H9 (cell line): Measurements from ENCODE around the gene HNF4A. TPM values are rescaled to one million over a fixed set of nuclear protein-coding genes. Genes with fewer than 3 reads are reported as not detected.

Source experiments
- DNase-seq: peaks from one replicate; pipeline ENCODE4 v3.0.0-alpha.2; 2017
- H2AFZ ChIP-seq: one replicate; pipeline ENCODE4 v1.6.1; 2013; ENCODE audit warnings: mild to moderate bottlenecking, low read length, control low read depth, moderate library complexity
- H2AK5ac ChIP-seq: 2 replicates; pipeline ENCODE4 v1.6.1; 2013; ENCODE audit warnings: low read length, control low read depth, mixed read lengths; ENCODE audit not compliant: insufficient read length
- H2BK120ac ChIP-seq: one replicate; pipeline ENCODE4 v1.6.1; 2013; ENCODE audit warnings: low read depth, mild to moderate bottlenecking, low read length, control low read depth, inconsistent platforms; ENCODE audit not compliant: poor library complexity, severe bottlenecking
- H2BK12ac ChIP-seq: 2 replicates; pipeline ENCODE4 v1.6.1; 2013; ENCODE audit warnings: low read length, control low read depth, mixed read lengths, low read depth; ENCODE audit not compliant: insufficient read length
- H2BK15ac ChIP-seq: 2 replicates; pipeline ENCODE4 v1.6.1; 2013; ENCODE audit warnings: low read depth, low read length, control low read depth
- H2BK20ac ChIP-seq: one replicate; pipeline ENCODE4 v1.6.1; 2013; ENCODE audit warnings: low read depth, mild to moderate bottlenecking, low read length, control low read depth, inconsistent platforms; ENCODE audit not compliant: poor library complexity, severe bottlenecking
- H2BK5ac ChIP-seq: 2 replicates; pipeline ENCODE4 v1.6.1; 2013; ENCODE audit warnings: low read length, control low read depth, mixed read lengths; ENCODE audit not compliant: insufficient read length
- H3K14ac ChIP-seq: 2 replicates; pipeline ENCODE4 v1.6.1; 2013; ENCODE audit warnings: low read length, control low read depth; ENCODE audit not compliant: insufficient read depth
- H3K18ac ChIP-seq: 2 replicates; pipeline ENCODE4 v1.6.1; 2013; ENCODE audit warnings: low read depth, mild to moderate bottlenecking, mixed read lengths, low read length, control low read depth; ENCODE audit not compliant: insufficient read length
- H3K23ac ChIP-seq: 2 replicates; pipeline ENCODE4 v1.6.1; 2013; ENCODE audit warnings: low read length, control low read depth, mixed read lengths, low read depth; ENCODE audit not compliant: insufficient read length
- H3K23me2 ChIP-seq: 2 replicates; pipeline ENCODE4 v1.6.1; 2013; ENCODE audit warnings: low read depth, mild to moderate bottlenecking, mixed read lengths, low read length, control low read depth; ENCODE audit not compliant: insufficient read length, poor library complexity, severe bottlenecking
- H3K27ac ChIP-seq: 2 replicates; pipeline ENCODE4 v1.5.1; 2013; ENCODE audit warnings: low read length, control low read depth, mixed read lengths, low read depth; ENCODE audit not compliant: insufficient read length
- H3K27me3 ChIP-seq: 2 replicates; pipeline ENCODE4 v1.6.1; 2013; ENCODE audit warnings: low read length, control low read depth, inconsistent platforms; ENCODE audit not compliant: insufficient read depth
- H3K4ac ChIP-seq: 2 replicates; pipeline ENCODE4 v1.6.1; 2013; ENCODE audit warnings: low read depth, mild to moderate bottlenecking, control low read depth, inconsistent platforms, low read length, moderate library complexity
- H3K4me1 ChIP-seq: 2 replicates; pipeline ENCODE4 v1.6.1; 2013; ENCODE audit warnings: low read length, control low read depth, inconsistent platforms; ENCODE audit not compliant: insufficient read depth
- H3K4me2 ChIP-seq: 2 replicates; pipeline ENCODE4 v1.6.1; 2013; ENCODE audit warnings: low read length, control low read depth, mixed read lengths; ENCODE audit not compliant: insufficient read length, insufficient read depth
- H3K56ac ChIP-seq: 2 replicates; pipeline ENCODE4 v1.6.1; 2013; ENCODE audit warnings: low read depth, mild to moderate bottlenecking, mixed read lengths, low read length, control low read depth; ENCODE audit not compliant: insufficient read length
- H3K79me1 ChIP-seq: 2 replicates; pipeline ENCODE4 v1.6.1; 2013; ENCODE audit warnings: low read depth, mild to moderate bottlenecking, moderate library complexity, low read length, control low read depth, inconsistent platforms; ENCODE audit not compliant: insufficient read depth, poor library complexity, severe bottlenecking
- H3K79me2 ChIP-seq: 2 replicates; pipeline ENCODE4 v1.6.1; 2013; ENCODE audit warnings: low read length, control low read depth, inconsistent platforms; ENCODE audit not compliant: insufficient read depth
- H3K9ac ChIP-seq: 2 replicates; pipeline ENCODE4 v1.6.1; 2013; ENCODE audit warnings: low read length, control low read depth, mixed read lengths; ENCODE audit not compliant: insufficient read length; ENCODE audit errors: extremely low read depth
- H3K9me3 ChIP-seq: one replicate; pipeline ENCODE4 v1.6.1; 2013; ENCODE audit warnings: low read depth, low read length, inconsistent platforms; ENCODE audit not compliant: control insufficient read depth
- H3T11ph ChIP-seq: one replicate; pipeline ENCODE4 v1.6.1; 2013; ENCODE audit warnings: mild to moderate bottlenecking, low read length, control low read depth, inconsistent platforms
- H4K20me1 ChIP-seq: one replicate; pipeline ENCODE4 v1.6.1; 2013; ENCODE audit not compliant: control insufficient read depth, insufficient read length, insufficient read depth
- H4K5ac ChIP-seq: 2 replicates; pipeline ENCODE4 v1.6.1; 2013; ENCODE audit warnings: low read depth, mild to moderate bottlenecking, mixed read lengths, low read length, control low read depth; ENCODE audit not compliant: insufficient read length
- H4K8ac ChIP-seq: replicated peaks from 2 replicates; pipeline ENCODE4 v1.6.1; 2013; ENCODE audit warnings: low read length, control low read depth, mixed read lengths, low read depth; ENCODE audit not compliant: insufficient read length
- H4K91ac ChIP-seq: 2 replicates; pipeline ENCODE4 v1.6.1; 2013; ENCODE audit warnings: low read depth, mild to moderate bottlenecking, moderate library complexity, mixed read lengths, low read length, control low read depth; ENCODE audit not compliant: insufficient read length
- H3K27ac Mint-ChIP-seq, 3 experiments: 2 replicates in 2 of 3; 3 replicates in 1 of 3; pipeline ENCODE4 v1.8.0; 2020 to 2021; ENCODE audit warnings: mixed read lengths in 3 of 3, mild to moderate bottlenecking in 1 of 3, moderate library complexity in 1 of 3
- H3K27me3 Mint-ChIP-seq: 2 replicates; pipeline ENCODE4 v1.8.0; 2021; ENCODE audit warnings: low read depth, mild to moderate bottlenecking, moderate library complexity, mixed read lengths
- H3K36me3 Mint-ChIP-seq, 3 experiments: 2 replicates in 2 of 3; 3 replicates in 1 of 3; pipeline ENCODE4 v1.8.0; 2020 to 2021; ENCODE audit warnings: low read depth in 3 of 3, mixed read lengths in 3 of 3; ENCODE audit not compliant: insufficient read depth in 1 of 3
- H3K4me1 Mint-ChIP-seq, 2 experiments: 2 replicates each; pipeline ENCODE4 v1.8.0; 2020; ENCODE audit warnings: mixed read lengths in 2 of 2
- H3K4me3 Mint-ChIP-seq, 2 experiments: 2 replicates in 1 of 2; 3 replicates in 1 of 2; pipeline ENCODE4 v1.8.0; 2020 to 2021; ENCODE audit warnings: mild to moderate bottlenecking in 2 of 2, mixed read lengths in 2 of 2, moderate library complexity in 1 of 2
- H3K9me3 Mint-ChIP-seq, 2 experiments: 2 replicates in 1 of 2; 3 replicates in 1 of 2; pipeline ENCODE4 v1.8.0; 2020; ENCODE audit warnings: mild to moderate bottlenecking in 2 of 2, mixed read lengths in 2 of 2, moderate library complexity in 1 of 2
- CTCF ChIP-seq: fragments of 200-600 bp; sonication (generic); conservative IDR thresholded peaks from 3 replicates; pipeline ENCODE4 v1.8.0; 2021; ENCODE audit warnings: antibody characterized with exemption, mild to moderate bottlenecking
- WGBS: extraction: QIAGEN DNeasy Blood & Tissue Kit; methylation state at CpG from one replicate; pipeline ENCODE4 v1.1.7; 2013; ENCODE audit warnings: missing lambda C conversion rate, low lambda C conversion rate, mixed read lengths; ENCODE audit not compliant: insufficient read length; ENCODE audit errors: extremely low coverage; 5-methylcytosine and 5-hydroxymethylcytosine counted together
- total RNA-seq: library from RNA; stranded (reverse); gene quantifications from 2 replicates; pipeline ENCODE4 v1.2.1, GENCODE V29; 2021

The HNF4A gene
- total RNA-seq, 1 experiment from 2014 or later, result not detected

GRCh38 chr20:44344723-44345122 is 10.8 kb upstream of the HNF4A start:
- Histone ChIP-seq H3K18ac (no peak overlapping the region), H2BK120ac (no peak overlapping the region), H3K23ac (no peak overlapping the region), H3K4ac (no peak overlapping the region), H4K5ac (no peak overlapping the region), H4K20me1 (no peaks in the 10 kb centered on the region), H3K9me3 (no peaks in the 10 kb centered on the region), H2AFZ (no peak overlapping the region), H2BK15ac (no peak overlapping the region), H3T11ph (no peak overlapping the region), H3K4me2 (no peak overlapping the region), H2BK5ac (no peak overlapping the region), H3K27me3 (no peaks in the 10 kb centered on the region), H3K9ac (no peak overlapping the region), H3K4me1 (no peaks in the 10 kb centered on the region), H3K23me2 (no peaks in the 10 kb centered on the region), H3K14ac (no peak overlapping the region), H3K79me2 (no peaks in the 10 kb centered on the region), H4K91ac (no peak overlapping the region), H2BK12ac (no peak overlapping the region), H2BK20ac (no peak overlapping the region), H3K56ac (no peak overlapping the region), H4K8ac (no peak overlapping the region), H2AK5ac (no peak overlapping the region), H3K79me1 (no peaks in the 10 kb centered on the region), H3K27ac (no peak overlapping the region)
- no peaks in the 10 kb centered on the region; a peak in 1 of 5 replicates for H3K9me3 Mint-ChIP-seq
- no peaks in the 10 kb centered on the region for H3K36me3 Mint-ChIP-seq
- peaks cover 4% of the 10 kb centered on the region; the same call in 1 of the 2 replicates for H3K27me3 Mint-ChIP-seq
- no peak overlapping the region for H3K4me3 Mint-ChIP-seq
- no peak for TF ChIP-seq CTCF
- H3K4me1 Mint-ChIP-seq, result peaks cover 3 to 5% of the 10 kb centered on the region in 2 experiments; a peak in 3 of 4 replicates
- WGBS, result no CpG with 5 or more reads among the region's 4 CpGs
- H3K27ac Mint-ChIP-seq, result no peak overlapping the region
- DNase-seq, result no peak
